Ovary (tissue), 9 donors: ENCODE data around the gene NOTCH1. TPM values are rescaled to one million over a fixed set of nuclear protein-coding genes. Genes with fewer than 3 reads are reported as not detected.
"Not testable (repeated sequence)": the region's sequence is repeated elsewhere in the genome, so short reads cannot be mapped to it uniquely, and the experiment has no call there.

Source experiments
- DNase-seq, 5 donors: peaks; one replicate each; pipeline ENCODE4 v3.0.0-alpha.2; 2019 to 2020
- H3K27ac ChIP-seq, 2 donors: fragments of 200-600 bp; one replicate each; pipeline versions ENCODE4 v1.5.1 to v1.8.0; 2019 to 2022
- H3K27me3 ChIP-seq: fragments of 200-600 bp; one replicate; pipeline ENCODE4 v1.8.0; 2022
- H3K36me3 ChIP-seq: fragments of 200-600 bp; sonication (generic); one replicate; pipeline ENCODE4 v1.5.1; 2019
- H3K4me1 ChIP-seq: one replicate; pipeline ENCODE4 v1.8.1; 2013; ENCODE audit warnings: mild to moderate bottlenecking, moderate library complexity; ENCODE audit not compliant: insufficient read depth
- H3K4me3 ChIP-seq: fragments of 200-600 bp; sonication (generic); one replicate; pipeline ENCODE4 v1.5.1; 2017
- H3K9me3 ChIP-seq, 2 donors: fragments of 200-600 bp in 1 of 2; sonication (generic) in 1 of 2; one replicate each; pipeline versions ENCODE4 v1.5.1 to v1.8.1; 2013 to 2019; ENCODE audit warnings: mild to moderate bottlenecking in 1 of 2, moderate library complexity in 1 of 2
- CTCF ChIP-seq, 3 donors: fragments of 450-650 bp in 2 of 3; fragments of 200-600 bp in 1 of 3; IDR thresholded peaks; one replicate each; pipeline versions ENCODE4 v1.5.1 to v1.8.0; 2016 to 2022; ENCODE audit warnings: antibody characterized with exemption in 3 of 3, mild to moderate bottlenecking in 1 of 3
- EP300 ChIP-seq: sonication (generic); formaldehyde crosslinking; IDR thresholded peaks from one replicate; pipeline ENCODE4 v1.6.1; 2017; ENCODE audit warnings: antibody characterized with exemption
- POLR2A ChIP-seq: fragments of 450-650 bp; IDR thresholded peaks from one replicate; pipeline ENCODE4 v1.6.1; 2017; ENCODE audit warnings: antibody characterized with exemption, mild to moderate bottlenecking, moderate library complexity
- WGBS, 3 donors: extraction: QIAGEN DNeasy Blood & Tissue Kit in 1 of 3; methylation state at CpG; one replicate each; pipeline versions ENCODE4 v1.1.5 to v1.1.7; 2013 to 2017; 5-methylcytosine and 5-hydroxymethylcytosine counted together
- intact Hi-C, 4 donors: fragments of 100-400 bp; cut with DNase I; formaldehyde crosslinking; loops; one replicate each; pipeline versions ENCODE4 v1.11.0 to v1.15.1; 2022 to 2023
- polyA plus RNA-seq, 2 donors: library from polyadenylated mRNA; stranded (reverse); fragments of 200-250 nt in 1 of 2; fragments of 350-450 nt in 1 of 2; fragmentation: Illumina TruSeq in 1 of 2; extraction: RNeasy Lipid Tissue Mini Kit (QIAGEN cat#74804) in 1 of 2; gene quantifications; one replicate each; pipeline ENCODE4 v1.2.3, GENCODE V29; 2013 to 2014
- total RNA-seq, 7 donors: library from RNA; depleted of rRNA in 2 of 7; stranded (reverse); fragments of >200 nt in 2 of 7; fragmentation: NEBNext Ultra II Directional in 3 of 7; extraction: Animal tissue kit (Norgen Biotek cat#: 25700) in 3 of 7; gene quantifications; one replicate each; pipeline versions ENCODE4 v1.1.0 to v1.2.4, GENCODE V29; 2016 to 2023
- donor health status: DM: no; HTN: no; CAD: no; lungs with moderate emphysema.
- donor health status: DM: no; HTN: no; CAD: no.
- donor health status: Bipolar disorder and iron deficiency.
- donor health status: DM: yes; HTN: yes; CAD: no.
- donor health status: DM: no; HTN: no; CAD: no.
- donor health status: DM: yes; HTN: yes; CAD: no.

The NOTCH1 gene
- total and polyA plus RNA-seq, 9 donors: 2.5 to 30.9 (median 17.1) TPM

DNA sequence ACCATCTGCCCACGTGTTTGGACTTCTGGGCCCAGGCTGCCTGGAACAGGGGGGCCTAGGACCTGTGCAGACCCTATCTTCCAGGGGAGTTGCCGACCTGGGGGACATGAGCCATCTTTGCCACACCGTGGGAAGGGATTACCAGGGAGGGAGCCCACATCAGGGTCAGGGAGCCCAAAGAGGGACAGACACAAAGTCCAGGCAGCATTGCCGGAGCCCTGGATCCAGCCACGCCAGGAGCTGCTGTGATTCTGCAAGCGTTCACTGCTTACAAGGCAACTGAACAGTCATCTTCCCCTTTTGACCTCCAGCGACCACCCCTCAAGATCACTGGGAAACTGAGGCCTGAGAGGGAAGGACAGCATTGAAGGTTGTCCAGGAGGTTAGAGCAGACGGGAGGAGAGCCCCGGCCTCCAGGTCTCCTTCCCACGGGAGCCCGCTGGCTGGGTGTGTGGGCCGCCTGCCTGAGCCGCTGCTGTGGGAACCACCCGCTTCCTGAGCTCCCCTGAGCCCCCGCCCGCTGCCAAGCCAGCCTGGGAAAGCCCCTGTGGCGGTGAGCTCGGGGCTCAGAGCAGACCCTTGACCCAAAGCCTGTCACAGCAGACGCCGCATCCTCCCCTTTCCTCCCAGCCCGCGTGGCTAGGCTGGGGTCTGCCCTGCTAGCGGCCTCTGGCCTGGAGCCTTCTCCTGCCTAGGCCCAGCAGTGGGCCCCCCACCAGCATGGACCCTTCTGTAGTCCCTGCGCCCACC lies 17.1 kb upstream of the NOTCH1 start:
- Histone ChIP-seq H3K4me1 (peaks cover 19% of the 10 kb centered on the region), H3K36me3 (no peaks in the 10 kb centered on the region), H3K9me3 (no peaks in the 10 kb centered on the region), H3K27ac (no peak overlapping the region), H3K4me3 (no peak overlapping the region), H3K27me3 (no peaks in the 10 kb centered on the region)
- TF ChIP-seq CTCF (IDR thresholded peaks at IDR 0.05): no peak
- TF ChIP-seq EP300: no peak
- TF ChIP-seq POLR2A: no peak
- intact Hi-C loops: no loop called here
- 81 to 89% (median 82%) methylated on average over 22 to 24 of the region's 24 CpGs for WGBS, 3 donors
- DNase-seq: no peak

DNA sequence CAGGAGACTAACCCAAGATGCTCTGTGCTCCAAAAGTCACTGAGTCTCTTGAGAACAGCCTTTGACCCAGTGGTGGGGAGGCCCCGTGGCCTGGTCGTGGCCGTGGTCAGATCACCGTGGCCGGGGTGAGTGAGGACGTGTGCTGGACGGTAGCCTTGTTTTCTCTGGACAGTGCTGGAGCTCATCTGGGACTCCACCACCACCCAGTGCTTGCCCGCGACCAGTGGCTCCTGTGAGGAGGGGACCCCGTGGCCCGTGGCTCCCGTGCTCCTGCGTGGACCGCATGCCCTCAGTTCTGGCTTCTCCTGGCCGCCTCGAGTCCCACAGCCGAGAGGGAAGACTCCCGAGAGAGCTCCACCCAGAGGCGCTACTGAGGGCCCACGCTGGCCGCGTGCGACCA lies 15.9 kb upstream of the NOTCH1 start:
- H3K9me3 ChIP-seq: no peaks in the 10 kb centered on the region
- TF ChIP-seq CTCF (IDR thresholded peaks at IDR 0.05): no peak
- TF ChIP-seq POLR2A: no peak
- no peak for TF ChIP-seq EP300
- no peaks in the 10 kb centered on the region for H3K27me3 ChIP-seq
- H3K36me3 ChIP-seq: no peaks in the 10 kb centered on the region
- WGBS, 3 donors: 87 to 89% (median 88%) methylated on average over 23 of the region's 23 CpGs
- H3K4me1 ChIP-seq: peaks cover 15% of the 10 kb centered on the region
- no peak overlapping the region for H3K4me3 ChIP-seq
- no peak for DNase-seq
- intact Hi-C loops: no loop called here
- H3K27ac ChIP-seq: no peak overlapping the region

GRCh38 chr9:136560586-136560985 lies 14.7 kb upstream of the NOTCH1 start:
- no peak for TF ChIP-seq EP300
- Histone ChIP-seq H3K27me3 (no peaks in the 10 kb centered on the region), H3K4me3 (no peak overlapping the region), H3K4me1 (peaks cover 6% of the 10 kb centered on the region), H3K27ac (no peak overlapping the region), H3K9me3 (no peaks in the 10 kb centered on the region), H3K36me3 (no peaks in the 10 kb centered on the region)
- 90 to 98% (median 92%) methylated on average over 3 of the region's 3 CpGs for WGBS, 3 donors
- DNase-seq: no peak
- intact Hi-C loops: no loop called here

- H3K27me3 ChIP-seq, H3K4me3 ChIP-seq, H3K27ac ChIP-seq, H3K4me1 ChIP-seq, H3K36me3 ChIP-seq, H3K9me3 ChIP-seq, DNase-seq: not testable (repeated sequence)
- WGBS, 3 donors: 97 to 100% (median 99%) methylated on average over 2 of the region's 2 CpGs
- intact Hi-C loops: loop anchor here in 1 of 4 donors (10.0 kb wide), 1 partner anchor 1905 kb away; no protein-coding TSS in a partner anchor
Measured at GRCh38 chr9:136559371-136559770, 13.5 kb upstream of the NOTCH1 start.

- not testable (repeated sequence) for H3K27me3 ChIP-seq, H3K4me1 ChIP-seq, H3K36me3 ChIP-seq, H3K4me3 ChIP-seq, H3K9me3 ChIP-seq, DNase-seq, H3K27ac ChIP-seq
- intact Hi-C loops: loop anchor here in 1 of 4 donors (10.0 kb wide), 1 partner anchor 1904 kb away; no protein-coding TSS in a partner anchor
- WGBS, 3 donors: 92 to 95% (median 94%) methylated on average over 5 of the region's 5 CpGs
Measured at GRCh38 chr9:136558846-136559245, 13.0 kb upstream of the NOTCH1 start.

DNA sequence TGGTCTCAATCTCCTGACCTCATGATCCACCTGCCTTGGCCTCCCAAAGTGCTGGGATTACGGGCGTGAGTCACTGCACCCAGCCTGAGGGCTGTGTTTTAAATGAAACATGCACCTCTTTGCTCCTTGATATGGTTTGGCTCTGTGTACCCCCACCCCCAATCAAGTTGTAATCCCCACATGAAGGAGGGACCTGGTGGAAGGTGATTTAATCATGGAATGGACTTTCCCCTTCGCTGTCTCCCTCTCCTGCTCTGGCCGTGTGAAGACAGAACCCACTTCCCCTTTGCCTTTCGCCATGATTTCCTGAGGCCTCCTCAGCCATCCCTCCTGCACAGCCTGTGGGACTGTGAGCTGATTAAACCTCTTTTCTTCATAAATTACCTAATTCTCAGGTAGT lies 12.5 kb upstream of the NOTCH1 start:
- no peak for DNase-seq
- Histone ChIP-seq H3K4me1 (no peaks in the 10 kb centered on the region), H3K36me3 (no peaks in the 10 kb centered on the region), H3K9me3 (no peaks in the 10 kb centered on the region), H3K27ac (no peak overlapping the region), H3K4me3 (no peak overlapping the region), H3K27me3 (no peaks in the 10 kb centered on the region)
- TF ChIP-seq EP300 (no peak), CTCF (IDR thresholded peaks at IDR 0.05) (no peak), POLR2A (no peak)
- intact Hi-C loops: loop anchor here in 1 of 4 donors (10.0 kb wide), 1 partner anchor 1904 kb away; no protein-coding TSS in a partner anchor
- 53 to 64% (median 58%) methylated on average over 5 of the region's 5 CpGs for WGBS, 3 donors
